NAMALWA (cell line): ENCODE results near the gene SPARCL1.

ENCODE experiments used
- DNase-seq: peaks from one replicate; pipeline ENCODE4 v3.0.0-alpha.2; 2015; ENCODE audit warnings: low spot score

The SPARCL1 gene

GRCh38 chr4:87540146-87541058 lies 11.2 kb upstream of the SPARCL1 start:
- no peak for DNase-seq

- no peak for DNase-seq
Measured at GRCh38 chr4:87532907-87533306, 3.7 kb upstream of the SPARCL1 start.

- DNase-seq, result no peak
Measured at GRCh38 chr4:87532109-87532508, 2.9 kb upstream of the SPARCL1 start.

GRCh38 chr4:87531621-87532020 lies 2.4 kb upstream of the SPARCL1 start:
- DNase-seq, result no peak

- no peak for DNase-seq
Measured at GRCh38 chr4:87530868-87531267, 1.7 kb upstream of the SPARCL1 start.

- DNase-seq, result no peak
Measured at GRCh38 chr4:87530229-87530628, 1.1 kb upstream of the SPARCL1 start.

GRCh38 chr4:87527431-87528220 lies 1.6 kb downstream of the SPARCL1 start:
- DNase-seq, result no peak

GRCh38 chr4:87525636-87526295 lies 3.4 kb downstream of the SPARCL1 start:
- DNase-seq, result no peak

GRCh38 chr4:87524456-87524855 lies 4.7 kb downstream of the SPARCL1 start:
- no peak for DNase-seq

GRCh38 chr4:87523307-87523706 lies 5.9 kb downstream of the SPARCL1 start:
- DNase-seq, result no peak

GRCh38 chr4:87521757-87522374 lies 7.3 kb downstream of the SPARCL1 start:
- DNase-seq, result no peak

- DNase-seq, result no peak
Measured at GRCh38 chr4:87521319-87521718, 7.9 kb downstream of the SPARCL1 start.

GRCh38 chr4:87517621-87518020 lies 11.6 kb downstream of the SPARCL1 start:
- DNase-seq, result no peak

GRCh38 chr4:87516683-87517082 lies 12.5 kb downstream of the SPARCL1 start:
- no peak for DNase-seq

GRCh38 chr4:87512400-87512799 lies 16.8 kb downstream of the SPARCL1 start:
- DNase-seq, result no peak

- DNase-seq, result no peak
Measured at GRCh38 chr4:87511500-87511899, 17.7 kb downstream of the SPARCL1 start.

- DNase-seq, result no peak
Measured at GRCh38 chr4:87510747-87511146, 18.4 kb downstream of the SPARCL1 start.

GRCh38 chr4:87506974-87507701 lies 22.0 kb downstream of the SPARCL1 start:
- no peak for DNase-seq

GRCh38 chr4:87505862-87506261 lies 23.3 kb downstream of the SPARCL1 start:
- DNase-seq, result no peak

- DNase-seq, result no peak
Measured at GRCh38 chr4:87502580-87503238, 26.5 kb downstream of the SPARCL1 start.

- DNase-seq, result no peak
Measured at GRCh38 chr4:87500092-87500462, 29.1 kb downstream of the SPARCL1 start.
